Calu3 (cell line): ENCODE measurements around the gene RSU1. TPM values are rescaled to one million over a fixed set of nuclear protein-coding genes. Genes with fewer than 3 reads are reported as not detected.

Experiments used
- BruUV-seq: library from RNA; stranded (reverse); fragments of 400-500 nt; replicated peaks from 2 replicates; lab custom pipeline; 2021; lab: Mats Ljungman, UMichigan
- CTCF ChIA-PET: fragments of 300-600 bp; sonication (Branson Sonifier 250); formaldehyde crosslinking; loops from one replicate; lab custom pipeline; 2022; ENCODE audit warnings: antibody characterized with exemption; lab: Charles Lee
- DNase-seq: peaks from one replicate; pipeline ENCODE4 v3.0.0; 2022
- H3K27ac Mint-ChIP-seq: one replicate; pipeline ENCODE4 v1.8.0; 2022; ENCODE audit warnings: mixed read lengths; ENCODE audit not compliant: unreplicated experiment
- H3K27me3 Mint-ChIP-seq: one replicate; pipeline ENCODE4 v1.8.0; 2022; ENCODE audit warnings: mixed read lengths; ENCODE audit not compliant: unreplicated experiment
- H3K36me3 Mint-ChIP-seq: one replicate; pipeline ENCODE4 v1.8.0; 2022; ENCODE audit warnings: mild to moderate bottlenecking, moderate library complexity, mixed read lengths; ENCODE audit not compliant: insufficient read depth, unreplicated experiment
- H3K4me1 Mint-ChIP-seq: one replicate; pipeline ENCODE4 v1.8.0; 2022; ENCODE audit warnings: mild to moderate bottlenecking, low read depth, mixed read lengths; ENCODE audit not compliant: unreplicated experiment
- H3K4me3 Mint-ChIP-seq: one replicate; pipeline ENCODE4 v1.8.0; 2022; ENCODE audit warnings: mild to moderate bottlenecking, low read depth, moderate library complexity, mixed read lengths; ENCODE audit not compliant: unreplicated experiment
- H3K9me3 Mint-ChIP-seq: one replicate; pipeline ENCODE4 v1.8.0; 2022; ENCODE audit warnings: low read depth, mixed read lengths; ENCODE audit not compliant: unreplicated experiment
- intact Hi-C: fragments of 100-400 bp; cut with micrococcal nuclease; formaldehyde crosslinking; loops from one replicate; pipeline ENCODE4 v1.10.0; 2022; ENCODE audit not compliant: unreplicated experiment
- total RNA-seq: library from RNA; stranded (reverse); gene quantifications from 2 replicates; pipeline ENCODE4 v1.2.3, GENCODE V29; 2022
- TF ChIP-seq, protein P1 (sequence below): fragments of 200-600 bp; IDR thresholded peaks from one replicate; pipeline ENCODE4 v1.8.0; 2022; ENCODE audit warnings: antibody characterized with exemption; ENCODE audit not compliant: unreplicated experiment

The RSU1 gene
- total RNA-seq, 1 experiment from 2014 or later, result 56.8 TPM

DNA sequence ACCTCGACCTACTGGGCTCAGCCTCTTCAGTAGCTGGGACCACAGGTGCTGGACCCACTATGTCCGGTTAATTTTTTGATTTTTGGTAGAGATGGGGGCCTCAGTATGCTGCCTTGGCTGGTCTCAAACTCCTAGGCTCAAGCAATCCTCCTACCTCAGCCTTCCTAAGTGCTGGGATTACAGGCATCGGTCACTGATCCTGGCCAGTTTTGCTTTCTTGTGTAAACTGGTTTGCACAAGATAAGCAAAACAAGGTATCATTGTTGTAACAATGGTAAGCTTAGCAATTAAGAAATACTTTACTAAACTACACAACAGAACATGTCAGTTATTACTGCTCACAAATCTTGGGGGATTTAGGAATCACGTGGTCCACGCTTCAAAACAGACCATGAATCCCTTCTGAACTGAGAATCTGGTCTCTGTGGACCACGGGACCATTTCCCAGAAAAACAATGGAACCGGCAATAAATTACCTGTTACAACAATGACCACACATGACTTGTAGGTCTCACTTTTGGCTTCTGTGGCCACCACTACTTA is 36.8 kb downstream of the RSU1 start:
- peaks cover 8% of the 10 kb centered on the region for H3K4me1 Mint-ChIP-seq
- TF ChIP-seq, protein P1, sequence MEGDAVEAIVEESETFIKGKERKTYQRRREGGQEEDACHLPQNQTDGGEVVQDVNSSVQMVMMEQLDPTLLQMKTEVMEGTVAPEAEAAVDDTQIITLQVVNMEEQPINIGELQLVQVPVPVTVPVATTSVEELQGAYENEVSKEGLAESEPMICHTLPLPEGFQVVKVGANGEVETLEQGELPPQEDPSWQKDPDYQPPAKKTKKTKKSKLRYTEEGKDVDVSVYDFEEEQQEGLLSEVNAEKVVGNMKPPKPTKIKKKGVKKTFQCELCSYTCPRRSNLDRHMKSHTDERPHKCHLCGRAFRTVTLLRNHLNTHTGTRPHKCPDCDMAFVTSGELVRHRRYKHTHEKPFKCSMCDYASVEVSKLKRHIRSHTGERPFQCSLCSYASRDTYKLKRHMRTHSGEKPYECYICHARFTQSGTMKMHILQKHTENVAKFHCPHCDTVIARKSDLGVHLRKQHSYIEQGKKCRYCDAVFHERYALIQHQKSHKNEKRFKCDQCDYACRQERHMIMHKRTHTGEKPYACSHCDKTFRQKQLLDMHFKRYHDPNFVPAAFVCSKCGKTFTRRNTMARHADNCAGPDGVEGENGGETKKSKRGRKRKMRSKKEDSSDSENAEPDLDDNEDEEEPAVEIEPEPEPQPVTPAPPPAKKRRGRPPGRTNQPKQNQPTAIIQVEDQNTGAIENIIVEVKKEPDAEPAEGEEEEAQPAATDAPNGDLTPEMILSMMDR, result no peak
- CTCF ChIA-PET, result no interaction called here
- DNase-seq, result no peak
- no peak overlapping the region for H3K27ac Mint-ChIP-seq
- BruUV-seq, result no TSS peak
- H3K4me3 Mint-ChIP-seq, result no peak overlapping the region
- no peaks in the 10 kb centered on the region for H3K36me3 Mint-ChIP-seq
- intact Hi-C loops, result no loop called here
- H3K9me3 Mint-ChIP-seq, result no peaks in the 10 kb centered on the region
- no peaks in the 10 kb centered on the region for H3K27me3 Mint-ChIP-seq

GRCh38 chr10:16779384-16779915 is 37.8 kb downstream of the RSU1 start:
- H3K4me3 Mint-ChIP-seq, result no peak overlapping the region
- DNase-seq, result no peak
- intact Hi-C loops, result loop anchor here (10.0 kb wide), 1 partner anchor 235 kb away; no protein-coding TSS in a partner anchor
- CTCF ChIA-PET, result no interaction called here
- peaks cover 8% of the 10 kb centered on the region for H3K4me1 Mint-ChIP-seq
- BruUV-seq, result no TSS peak
- no peaks in the 10 kb centered on the region for H3K27me3 Mint-ChIP-seq
- TF ChIP-seq, protein P1, result no peak
- no peaks in the 10 kb centered on the region for H3K36me3 Mint-ChIP-seq
- H3K27ac Mint-ChIP-seq, result no peak overlapping the region
- no peaks in the 10 kb centered on the region for H3K9me3 Mint-ChIP-seq

DNA sequence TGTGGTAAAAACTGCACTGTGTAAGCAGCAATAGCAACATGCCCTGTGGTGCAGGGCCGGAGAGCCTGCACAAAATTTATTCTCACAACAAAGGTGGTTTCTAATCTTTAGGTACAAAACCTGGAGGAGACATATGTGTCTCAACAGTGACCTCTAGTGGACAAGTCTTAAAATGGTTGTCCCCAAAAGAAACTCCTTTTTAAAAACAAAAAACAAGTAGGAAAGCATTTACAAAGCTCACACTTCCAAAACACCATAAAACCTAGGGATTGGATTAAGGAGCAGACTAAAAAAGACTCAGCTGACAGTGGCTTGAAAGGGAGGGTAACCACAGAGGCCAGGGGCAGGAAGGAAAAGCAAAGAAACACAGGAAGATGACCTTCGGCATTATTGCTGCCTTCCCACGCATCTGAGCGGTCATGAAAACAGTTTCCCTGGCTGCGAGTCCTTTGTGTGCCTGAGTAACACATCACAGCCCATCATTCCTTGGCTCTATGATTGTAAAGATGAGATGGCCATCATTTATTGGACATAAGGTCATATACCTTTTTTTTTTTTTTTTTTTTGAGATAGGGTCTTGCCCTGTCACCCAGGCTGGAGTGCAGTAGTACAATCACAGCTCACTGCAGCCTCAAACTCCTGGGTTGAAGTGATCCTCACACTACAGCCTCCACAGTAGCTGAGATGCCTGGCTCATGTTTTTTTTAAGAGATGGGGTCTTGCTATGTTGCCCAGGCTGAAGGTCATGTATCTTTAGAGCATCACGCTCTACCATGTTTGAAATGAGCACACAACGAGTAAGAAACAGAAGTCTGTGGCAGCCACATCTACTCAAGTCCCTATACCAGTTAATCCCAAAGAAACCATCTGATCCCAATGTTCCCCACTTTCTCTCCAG is 39.5 kb downstream of the RSU1 start:
- no peaks in the 10 kb centered on the region for H3K36me3 Mint-ChIP-seq
- no peaks in the 10 kb centered on the region for H3K9me3 Mint-ChIP-seq
- intact Hi-C loops, result loop anchor here (1.0 to 10.0 kb wide), 4 partner anchors 233 to 898 kb away; no protein-coding TSS in a partner anchor
- BruUV-seq, result no TSS peak
- TF ChIP-seq, protein P1, result peak; percentile 64
- H3K27me3 Mint-ChIP-seq, result no peaks in the 10 kb centered on the region
- H3K4me3 Mint-ChIP-seq, result no peak overlapping the region
- H3K27ac Mint-ChIP-seq, result no peak overlapping the region
- peaks cover 8% of the 10 kb centered on the region for H3K4me1 Mint-ChIP-seq
- DNase-seq, result peak; percentile 8
- CTCF ChIA-PET, result interaction anchor here (0.6 to 0.7 kb wide), 2 partner anchors 338 to 875 kb away, joined by 3 to 4 read pairs; no protein-coding TSS in a partner anchor

- no peaks in the 10 kb centered on the region for H3K9me3 Mint-ChIP-seq
- H3K27me3 Mint-ChIP-seq, result no peaks in the 10 kb centered on the region
- H3K4me1 Mint-ChIP-seq, result peaks cover 8% of the 10 kb centered on the region
- CTCF ChIA-PET, result interaction anchor here (0.7 kb wide), 1 partner anchor 895 kb away, joined by 3 read pairs; no protein-coding TSS in a partner anchor
- TF ChIP-seq, protein P1, result no peak
- H3K36me3 Mint-ChIP-seq, result no peaks in the 10 kb centered on the region
- no peak overlapping the region for H3K27ac Mint-ChIP-seq
- no peak overlapping the region for H3K4me3 Mint-ChIP-seq
- intact Hi-C loops, result loop anchor here (1.0 to 10.0 kb wide), 4 partner anchors 232 to 898 kb away; no protein-coding TSS in a partner anchor
- DNase-seq, result no peak
- BruUV-seq, result no TSS peak
These were observed 40.3 kb downstream of the RSU1 start for GRCh38 chr10:16776896-16777295.
